ENCODE measurements around the gene DPPA3. TPM values are rescaled to one million over a fixed set of nuclear protein-coding genes. Genes with fewer than 3 reads are reported as not detected.
"Not testable (repeated sequence)": the region's sequence is repeated elsewhere in the genome, so short reads cannot be mapped to it uniquely, and the experiment has no call there.

The DPPA3 gene
- total and polyA plus RNA-seq, 12 donors = not detected

GRCh38 chr12:7748852-7749251, 37.6 kb downstream of the DPPA3 start:
- TF ChIP-seq, protein P1, sequence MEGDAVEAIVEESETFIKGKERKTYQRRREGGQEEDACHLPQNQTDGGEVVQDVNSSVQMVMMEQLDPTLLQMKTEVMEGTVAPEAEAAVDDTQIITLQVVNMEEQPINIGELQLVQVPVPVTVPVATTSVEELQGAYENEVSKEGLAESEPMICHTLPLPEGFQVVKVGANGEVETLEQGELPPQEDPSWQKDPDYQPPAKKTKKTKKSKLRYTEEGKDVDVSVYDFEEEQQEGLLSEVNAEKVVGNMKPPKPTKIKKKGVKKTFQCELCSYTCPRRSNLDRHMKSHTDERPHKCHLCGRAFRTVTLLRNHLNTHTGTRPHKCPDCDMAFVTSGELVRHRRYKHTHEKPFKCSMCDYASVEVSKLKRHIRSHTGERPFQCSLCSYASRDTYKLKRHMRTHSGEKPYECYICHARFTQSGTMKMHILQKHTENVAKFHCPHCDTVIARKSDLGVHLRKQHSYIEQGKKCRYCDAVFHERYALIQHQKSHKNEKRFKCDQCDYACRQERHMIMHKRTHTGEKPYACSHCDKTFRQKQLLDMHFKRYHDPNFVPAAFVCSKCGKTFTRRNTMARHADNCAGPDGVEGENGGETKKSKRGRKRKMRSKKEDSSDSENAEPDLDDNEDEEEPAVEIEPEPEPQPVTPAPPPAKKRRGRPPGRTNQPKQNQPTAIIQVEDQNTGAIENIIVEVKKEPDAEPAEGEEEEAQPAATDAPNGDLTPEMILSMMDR (IDR thresholded peaks at IDR 0.05) = no peak
- no peak for TF ChIP-seq POLR2A (IDR thresholded peaks at IDR 0.05)

GRCh38 chr12:7749442-7749841, 38.2 kb downstream of the DPPA3 start:
- no peak for DNase-seq
- H3K36me3 ChIP-seq (replicated peaks in 1 of 2) = no peaks in the 10 kb centered on the region
- no peaks in the 10 kb centered on the region for H3K9me3 ChIP-seq (replicated peaks in 1 of 3)
- H3K27ac ChIP-seq = no peak overlapping the region
- no peaks in the 10 kb centered on the region for H3K27me3 ChIP-seq
- WGBS, 4 donors = 79 to 94% (median 82%) methylated on average over 8 of the region's 8 CpGs
- no peak for TF ChIP-seq POLR2A (IDR thresholded peaks at IDR 0.05)
- TF ChIP-seq, protein P1 (IDR thresholded peaks at IDR 0.05) = no peak
- no peak overlapping the region for H3K4me3 ChIP-seq
- intact Hi-C loops (cut with DNase I) = no loop called here
- H3K4me1 ChIP-seq (replicated peaks in 1 of 2) = no peaks in the 10 kb centered on the region

More at GRCh38 chr12:7748852-7749251, 37.6 kb downstream of the DPPA3 start:
- Histone ChIP-seq H3K36me3 (replicated peaks in 1 of 2) (no peaks in the 10 kb centered on the region), H3K27me3 (no peaks in the 10 kb centered on the region), H3K9me3 (replicated peaks in 1 of 3) (no peaks in the 10 kb centered on the region), H3K27ac (no peak overlapping the region), H3K4me1 (replicated peaks in 1 of 2) (no peaks in the 10 kb centered on the region), H3K4me3 (no peak overlapping the region)
- WGBS, 4 donors = 56 to 80% (median 61%) methylated on average over 4 of the region's 4 CpGs
- intact Hi-C loops (cut with DNase I) = no loop called here
- DNase-seq = no peak

DNA sequence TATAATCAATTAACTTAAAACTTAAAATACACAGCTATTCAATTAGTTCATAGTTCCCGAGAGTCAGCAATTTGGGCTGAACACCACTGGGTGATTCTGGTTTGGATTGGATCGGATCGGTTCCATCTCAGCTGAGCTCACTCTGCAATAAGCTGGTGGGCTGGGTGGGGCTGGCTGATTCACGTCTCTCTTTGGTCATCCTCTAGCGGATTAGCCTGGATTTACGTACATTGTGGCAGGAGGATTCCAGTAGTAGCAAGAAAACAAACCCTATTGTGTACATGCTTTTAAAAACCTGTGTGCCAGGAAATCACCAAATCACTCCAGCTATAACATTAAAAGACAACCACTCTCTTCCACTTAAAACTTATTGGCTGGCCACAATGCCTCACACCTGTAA, 39.1 kb downstream of the DPPA3 start:
- Histone ChIP-seq H3K27ac (no peak overlapping the region), H3K36me3 (replicated peaks in 1 of 2) (no peaks in the 10 kb centered on the region), H3K4me3 (no peak overlapping the region), H3K9me3 (replicated peaks in 1 of 3) (no peaks in the 10 kb centered on the region), H3K27me3 (no peaks in the 10 kb centered on the region), H3K4me1 (replicated peaks in 1 of 2) (no peaks in the 10 kb centered on the region)
- no peak for DNase-seq
- TF ChIP-seq, protein P1 (IDR thresholded peaks at IDR 0.05) = no peak
- TF ChIP-seq POLR2A (IDR thresholded peaks at IDR 0.05) = no peak
- intact Hi-C loops (cut with DNase I) = no loop called here
- 69 to 88% (median 83%) methylated on average over 4 to 6 of the region's 6 CpGs for WGBS, 4 donors

DNA sequence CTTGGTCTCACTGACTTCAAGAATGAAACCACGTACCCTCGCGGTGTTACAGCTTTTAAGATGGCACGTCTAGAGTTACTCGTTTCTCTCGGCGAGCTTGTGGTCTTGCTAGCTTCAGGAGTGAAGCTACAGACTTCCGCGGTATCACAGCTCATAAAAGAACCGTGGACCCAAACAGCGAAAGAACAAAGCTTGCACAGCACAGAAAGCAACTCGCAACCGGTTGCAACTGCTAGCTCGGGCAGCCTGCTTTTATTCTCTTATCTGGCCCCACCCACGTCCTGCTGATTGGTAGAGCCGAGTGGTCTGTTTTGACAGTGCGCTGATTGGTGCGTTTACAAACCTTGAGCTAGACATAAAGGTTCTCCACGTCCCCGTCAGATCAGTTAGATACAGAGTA, 40.2 kb downstream of the DPPA3 start:
- H3K4me3 ChIP-seq = no peak overlapping the region
- H3K27me3 ChIP-seq = no peaks in the 10 kb centered on the region
- no peak overlapping the region for H3K27ac ChIP-seq
- DNase-seq = no peak
- H3K4me1 ChIP-seq (replicated peaks in 1 of 2) = no peaks in the 10 kb centered on the region
- H3K36me3 ChIP-seq (replicated peaks in 1 of 2) = no peaks in the 10 kb centered on the region
- intact Hi-C loops (cut with DNase I) = no loop called here
- WGBS, 4 donors = 84 to 93% (median 88%) methylated on average over 19 to 20 of the region's 20 CpGs
- TF ChIP-seq, protein P1 (IDR thresholded peaks at IDR 0.05) = no peak
- TF ChIP-seq POLR2A (IDR thresholded peaks at IDR 0.05) = no peak
- H3K9me3 ChIP-seq (replicated peaks in 1 of 3) = no peaks in the 10 kb centered on the region

GRCh38 chr12:7751941-7752922, 41.0 kb downstream of the DPPA3 start:
- H3K27ac ChIP-seq; H3K4me3 ChIP-seq; H3K27me3 ChIP-seq; DNase-seq; H3K36me3 ChIP-seq (replicated peaks in 1 of 2); H3K4me1 ChIP-seq (replicated peaks in 1 of 2); intact Hi-C loops (cut with DNase I); H3K9me3 ChIP-seq (replicated peaks in 1 of 3): not testable (repeated sequence)
- WGBS, 4 donors = 88 to 93% (median 89%) methylated on average over 19 to 33 of the region's 48 CpGs

GRCh38 chr12:7755668-7756067, 44.4 kb downstream of the DPPA3 start:
- DNase-seq = not testable (repeated sequence)

More at GRCh38 chr12:7755668-7756067, 44.4 kb downstream of the DPPA3 start:
- H3K4me3 ChIP-seq; H3K27ac ChIP-seq; intact Hi-C loops (cut with DNase I); H3K9me3 ChIP-seq (replicated peaks in 1 of 3); H3K4me1 ChIP-seq (replicated peaks in 1 of 2); H3K27me3 ChIP-seq; H3K36me3 ChIP-seq (replicated peaks in 1 of 2): not testable (repeated sequence)
- WGBS, 4 donors = 81 to 91% (median 88%) methylated on average over 9 of the region's 9 CpGs
